Measurements from ENCODE around the gene TXLNG.

TXLNG gene

DNA sequence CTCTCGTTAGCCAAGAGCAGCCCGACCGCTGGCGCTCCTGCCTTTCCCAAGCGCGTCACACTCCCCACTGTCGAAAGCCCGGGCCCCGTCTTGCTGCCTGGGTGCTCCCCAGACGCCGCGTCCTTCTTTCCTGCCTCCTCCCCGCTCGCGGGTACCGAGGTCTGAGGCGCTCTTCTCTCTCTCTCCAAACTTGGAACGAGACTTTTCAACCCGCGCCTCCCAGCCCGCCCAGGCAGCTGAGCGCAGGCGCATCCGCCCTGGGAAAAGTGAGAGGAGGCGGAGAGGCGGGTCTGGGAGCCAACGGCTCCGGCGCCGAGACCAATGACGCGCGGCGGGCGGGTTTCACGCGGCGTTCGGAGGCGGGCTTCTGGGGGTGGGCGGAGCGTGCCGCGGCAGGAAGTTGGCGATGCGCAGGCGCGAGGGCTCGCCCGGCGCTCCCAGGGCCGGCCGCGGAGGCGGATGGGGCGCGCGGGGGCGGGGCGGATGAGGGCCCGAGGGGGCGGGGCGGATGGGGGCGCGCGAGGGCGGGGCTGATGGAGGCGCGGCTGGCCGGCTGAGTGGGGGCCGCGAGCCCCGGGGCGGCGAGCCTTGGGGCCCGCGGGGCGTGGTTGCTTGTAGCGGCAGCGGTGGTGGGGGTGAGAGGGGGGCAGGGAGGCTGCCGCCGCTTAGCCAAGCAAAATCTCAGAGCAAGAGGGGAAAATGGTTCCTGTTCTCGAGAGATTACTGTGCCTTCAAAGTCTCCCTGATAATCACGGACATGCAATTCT, 84.0 kb downstream of the TXLNG start, which contains the start of gene RBBP7:
Gene RBBP7 (minus strand): TSS at position 268 of the 767 bp plus-strand sequence. CDS start 309 bp downstream, outside the sequence.
- H3K27ac Mint-ChIP-seq = peak within 1 kb of the TSS; percentile 96
- no peaks in the 10 kb centered on the region for H3K9me3 Mint-ChIP-seq
- no peaks in the 10 kb centered on the region for H3K27me3 Mint-ChIP-seq
- peaks cover 43% of the 10 kb centered on the region for H3K4me1 Mint-ChIP-seq (ENCODE audit: low read depth)
- H3K4me3 Mint-ChIP-seq = peak within 1 kb of the TSS; percentile 94
- H3K36me3 Mint-ChIP-seq (ENCODE audit: low read depth) = peaks cover 24% of the 10 kb centered on the region

DNA sequence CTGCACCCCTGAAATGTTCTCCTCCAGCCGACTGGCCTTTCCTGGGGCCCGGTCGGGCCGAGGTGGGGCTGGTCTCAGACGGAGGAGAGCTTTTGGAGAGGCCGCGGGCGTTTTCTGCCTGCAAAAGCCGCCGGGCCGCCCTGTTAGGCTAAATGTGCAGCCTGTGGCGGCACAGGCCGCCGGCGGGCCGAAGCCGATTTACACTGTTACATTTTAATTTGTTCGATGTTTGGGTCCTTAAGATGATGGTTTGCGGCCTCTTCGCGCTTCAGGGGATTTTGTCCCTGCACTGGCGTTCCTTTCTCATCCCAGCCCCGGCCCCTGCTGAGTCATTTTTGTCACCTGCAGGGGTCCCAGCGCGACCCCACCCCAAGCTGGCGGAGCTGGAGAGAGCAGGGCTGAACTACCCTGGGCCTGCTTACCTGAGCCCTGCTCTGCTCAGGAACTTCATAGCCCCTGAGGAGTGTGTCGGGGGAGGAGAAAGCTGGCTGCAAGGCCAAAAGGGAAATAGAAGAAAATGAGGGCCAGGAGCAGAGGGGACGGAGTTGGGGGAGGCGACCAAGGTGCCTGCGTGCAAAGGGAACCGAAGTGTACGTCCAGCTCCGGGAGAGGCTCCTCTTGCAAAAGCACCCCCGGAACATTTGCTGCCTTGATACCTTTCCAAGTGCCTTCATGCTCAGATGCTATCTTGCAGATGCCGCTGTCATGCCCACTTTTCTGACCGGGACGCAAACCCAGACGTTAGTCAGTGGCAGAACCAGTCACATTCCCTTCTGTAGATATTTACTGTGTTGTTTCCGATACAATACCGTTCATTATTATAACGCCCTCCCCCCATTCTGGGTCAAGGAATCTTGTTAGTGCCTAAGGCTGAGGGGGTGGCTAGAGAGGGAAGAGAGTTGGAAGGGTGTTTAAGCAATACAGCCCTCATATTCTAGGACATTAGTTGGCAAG, 84.9 kb downstream of the TXLNG start:
- H3K36me3 Mint-ChIP-seq (ENCODE audit: low read depth) = peaks cover 19% of the 10 kb centered on the region
- H3K4me1 Mint-ChIP-seq (ENCODE audit: low read depth) = peaks cover 36% of the 10 kb centered on the region
- peak overlapping the region; percentile 78 for H3K4me3 Mint-ChIP-seq
- peak overlapping the region; percentile 79 for H3K27ac Mint-ChIP-seq
- H3K9me3 Mint-ChIP-seq = no peaks in the 10 kb centered on the region
- H3K27me3 Mint-ChIP-seq = no peaks in the 10 kb centered on the region

DNA sequence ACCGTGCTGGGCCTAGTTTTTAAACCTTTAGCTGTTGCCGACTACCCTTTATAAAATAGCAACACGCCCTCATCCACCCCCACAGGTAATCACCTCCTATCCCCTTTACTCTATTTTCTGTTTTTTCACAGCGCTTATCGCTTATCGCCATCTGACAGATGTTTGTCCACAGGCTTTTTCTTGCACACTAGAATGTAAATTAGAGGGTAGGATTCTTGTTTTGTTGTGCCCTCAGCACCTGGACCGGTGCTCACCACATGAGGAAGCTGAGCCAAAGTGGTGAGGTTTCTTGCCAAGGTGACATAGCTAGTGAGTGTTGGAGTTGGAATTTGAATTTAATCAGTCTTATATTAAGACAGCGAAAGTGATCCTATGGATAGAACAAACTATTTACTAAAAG, 86.8 kb downstream of the TXLNG start:
- Mint-ChIP-seq H3K27me3 (no peaks in the 10 kb centered on the region), H3K36me3 (ENCODE audit: low read depth) (peaks cover 9% of the 10 kb centered on the region), H3K27ac (no peak overlapping the region)

GRCh38 chrX:16874458-16875095, 88.3 kb downstream of the TXLNG start:
- no peaks in the 10 kb centered on the region for H3K36me3 Mint-ChIP-seq (ENCODE audit: low read depth)
- no peak overlapping the region for H3K4me3 Mint-ChIP-seq
- peaks cover 9% of the 10 kb centered on the region for H3K4me1 Mint-ChIP-seq (ENCODE audit: low read depth)
- H3K27ac Mint-ChIP-seq = no peak overlapping the region
- H3K27me3 Mint-ChIP-seq = no peaks in the 10 kb centered on the region
- no peaks in the 10 kb centered on the region for H3K9me3 Mint-ChIP-seq

More for the DNA sequence above, 86.8 kb downstream of the TXLNG start:
- peaks cover 21% of the 10 kb centered on the region for H3K4me1 Mint-ChIP-seq (ENCODE audit: low read depth)
- no peaks in the 10 kb centered on the region for H3K9me3 Mint-ChIP-seq
- no peak overlapping the region for H3K4me3 Mint-ChIP-seq

DNA sequence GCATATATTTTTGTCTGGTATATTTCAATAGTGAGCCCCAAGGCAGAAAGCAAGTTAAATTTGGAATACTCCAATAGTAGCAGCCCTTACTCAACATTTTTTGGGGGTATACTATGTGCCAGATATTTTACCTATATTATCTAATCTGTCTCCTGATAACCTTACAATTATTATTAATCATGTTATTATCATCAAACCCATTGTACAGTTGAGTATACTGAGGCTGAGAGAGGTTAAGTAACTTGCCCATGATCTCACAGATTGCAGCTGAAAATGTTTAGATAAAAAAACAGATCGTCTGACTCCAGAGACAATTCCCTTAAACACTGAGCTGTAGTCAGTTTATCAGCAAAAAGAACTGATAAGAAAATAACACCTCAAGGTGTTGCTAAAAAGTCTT, 90.4 kb downstream of the TXLNG start:
- Mint-ChIP-seq H3K4me3 (no peak overlapping the region), H3K36me3 (ENCODE audit: low read depth) (no peaks in the 10 kb centered on the region), H3K4me1 (ENCODE audit: low read depth) (peaks cover 2% of the 10 kb centered on the region), H3K27ac (no peak overlapping the region), H3K9me3 (no peaks in the 10 kb centered on the region), H3K27me3 (no peaks in the 10 kb centered on the region)

DNA sequence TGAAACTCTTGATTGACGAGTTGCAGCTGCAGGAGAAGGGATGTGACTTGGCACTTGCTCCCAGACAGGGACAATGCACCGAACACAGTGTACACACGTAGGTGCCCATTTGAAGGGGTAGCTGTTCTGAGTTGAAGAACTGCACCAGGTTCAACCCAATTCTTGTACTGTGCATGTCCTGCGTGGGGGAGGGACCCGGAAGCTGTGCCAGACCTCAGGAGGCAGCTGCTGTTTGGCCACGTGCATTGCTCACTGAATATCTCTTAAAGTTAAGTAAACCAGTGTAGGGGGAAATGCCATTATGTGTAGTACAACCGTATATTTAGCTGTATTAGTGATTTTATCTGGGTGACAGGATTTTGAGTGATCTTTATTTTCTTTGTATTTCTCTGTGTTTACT, 95.9 kb downstream of the TXLNG start:
- Mint-ChIP-seq H3K27me3 (no peaks in the 10 kb centered on the region), H3K27ac (peak overlapping the region; percentile 52)

DNA sequence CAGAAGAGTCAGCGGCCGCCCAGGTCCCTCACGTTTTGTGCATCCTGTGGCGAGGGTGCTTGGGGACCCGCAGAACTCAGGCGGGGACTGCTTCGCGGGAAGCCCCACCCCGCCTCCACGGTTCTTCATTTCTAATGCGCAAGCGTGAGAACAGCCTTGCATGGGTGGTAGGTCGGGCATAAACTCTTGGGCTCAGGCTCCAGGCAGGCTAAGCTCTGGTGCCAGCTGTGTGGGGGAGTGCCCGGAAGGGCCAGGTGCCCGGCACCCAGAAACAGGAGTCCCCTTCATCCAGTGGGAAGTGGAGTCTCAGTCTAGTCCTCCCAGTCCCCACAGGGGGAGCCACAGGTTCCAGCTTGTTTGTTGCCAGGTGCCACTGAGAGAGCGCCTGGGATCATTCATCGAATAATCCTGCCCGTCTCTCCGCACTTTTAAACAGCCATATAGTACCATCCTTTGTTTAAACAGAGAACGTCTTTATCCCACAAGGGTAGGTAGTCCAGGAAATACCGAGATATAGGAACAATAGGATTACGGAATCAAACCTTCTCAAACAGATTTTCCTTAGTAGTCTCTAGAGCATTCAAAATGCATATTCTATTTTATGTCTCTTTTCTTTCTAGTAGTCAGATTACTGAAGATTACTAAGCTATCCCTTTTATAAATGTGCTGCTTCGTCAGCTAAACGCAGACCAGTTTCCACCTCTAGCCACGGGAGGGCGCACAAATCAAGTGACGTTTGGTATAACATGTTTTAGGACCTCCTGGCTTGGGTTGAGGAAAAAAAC, 96.6 kb downstream of the TXLNG start:
- H3K9me3 Mint-ChIP-seq = no peaks in the 10 kb centered on the region
- peaks cover 7% of the 10 kb centered on the region for H3K4me1 Mint-ChIP-seq (ENCODE audit: low read depth)
- H3K27me3 Mint-ChIP-seq = no peaks in the 10 kb centered on the region
- peak overlapping the region; percentile 76 for H3K4me3 Mint-ChIP-seq
- no peaks in the 10 kb centered on the region for H3K36me3 Mint-ChIP-seq (ENCODE audit: low read depth)
- peak overlapping the region; percentile 71 for H3K27ac Mint-ChIP-seq

More for the DNA sequence above, 95.9 kb downstream of the TXLNG start:
- Mint-ChIP-seq H3K36me3 (ENCODE audit: low read depth) (no peaks in the 10 kb centered on the region), H3K4me3 (peak overlapping the region; percentile 76), H3K4me1 (ENCODE audit: low read depth) (peaks cover 7% of the 10 kb centered on the region), H3K9me3 (no peaks in the 10 kb centered on the region)

DNA sequence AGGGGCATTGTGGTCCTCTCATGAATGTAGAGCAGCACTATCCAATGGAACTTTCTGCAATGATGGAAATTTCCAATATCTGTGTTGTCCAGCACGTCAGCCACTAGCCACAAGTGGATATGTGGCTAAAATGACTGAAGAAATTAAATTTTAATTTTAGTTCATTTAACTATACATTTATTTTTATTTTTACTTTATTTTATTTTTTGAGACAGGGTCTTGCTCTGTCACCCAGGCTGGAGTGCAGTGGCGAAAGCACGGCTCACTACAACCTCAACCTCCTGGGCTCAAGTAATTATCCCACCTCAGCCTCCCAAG, 97.2 kb downstream of the TXLNG start:
- no peaks in the 10 kb centered on the region for H3K27me3 Mint-ChIP-seq
- no peak overlapping the region for H3K4me3 Mint-ChIP-seq
- no peaks in the 10 kb centered on the region for H3K9me3 Mint-ChIP-seq
- H3K4me1 Mint-ChIP-seq (ENCODE audit: low read depth) = peaks cover 9% of the 10 kb centered on the region
- H3K27ac Mint-ChIP-seq = no peak overlapping the region
- H3K36me3 Mint-ChIP-seq (ENCODE audit: low read depth) = no peaks in the 10 kb centered on the region

DNA sequence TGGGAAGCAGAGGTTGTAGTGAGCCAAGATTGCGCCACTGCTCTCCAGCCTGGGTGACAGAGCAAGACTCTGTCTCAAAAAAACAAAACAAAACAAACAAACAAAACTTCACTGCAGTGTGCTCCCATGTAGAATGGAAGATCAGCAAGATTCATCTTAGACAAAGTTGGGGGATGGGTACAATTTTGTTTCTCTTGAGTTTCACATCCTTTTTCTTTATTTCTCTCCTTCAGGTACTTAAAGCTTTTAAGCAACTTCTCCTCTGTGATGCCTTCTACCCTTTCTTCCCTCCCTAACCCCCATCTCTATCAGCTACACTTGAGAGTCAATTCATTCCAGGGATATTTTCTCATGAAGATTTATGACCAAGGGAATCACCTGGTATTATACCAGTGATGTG, 99.4 kb downstream of the TXLNG start:
- Mint-ChIP-seq H3K4me1 (ENCODE audit: low read depth) (peaks cover 20% of the 10 kb centered on the region), H3K4me3 (no peak overlapping the region), H3K36me3 (ENCODE audit: low read depth) (no peaks in the 10 kb centered on the region), H3K27me3 (no peaks in the 10 kb centered on the region), H3K9me3 (no peaks in the 10 kb centered on the region), H3K27ac (no peak overlapping the region)

- H3K4me3 Mint-ChIP-seq = no peak overlapping the region
- H3K36me3 Mint-ChIP-seq (ENCODE audit: low read depth) = no peaks in the 10 kb centered on the region
- no peaks in the 10 kb centered on the region for H3K27me3 Mint-ChIP-seq
- peaks cover 19% of the 10 kb centered on the region for H3K4me1 Mint-ChIP-seq (ENCODE audit: low read depth)
- H3K27ac Mint-ChIP-seq = no peak overlapping the region
- no peaks in the 10 kb centered on the region for H3K9me3 Mint-ChIP-seq
Observed at GRCh38 chrX:16892504-16893362, 106.5 kb downstream of the TXLNG start.
